ENCODE data around the gene ACBD4.

Gene ACBD4

DNA sequence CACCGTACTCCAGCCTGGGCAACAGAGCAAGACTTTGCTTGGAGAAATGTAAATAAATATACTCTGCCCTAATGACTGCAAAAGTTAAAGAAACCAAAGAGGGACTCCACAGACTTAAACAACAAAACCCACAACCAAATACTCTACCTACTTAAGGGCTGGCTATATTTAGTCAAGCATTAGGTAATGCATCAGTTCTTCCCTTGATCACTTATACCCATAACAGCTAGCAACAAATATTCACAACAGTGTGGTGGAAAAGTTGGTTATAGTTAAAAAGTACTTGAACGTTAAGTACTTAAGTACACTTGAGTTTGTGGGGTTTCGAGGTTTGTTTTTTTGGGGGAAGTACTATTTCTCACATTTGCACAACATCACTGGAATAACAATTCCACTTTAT lies 20.8 kb downstream of the ACBD4 start:
- H3K79me2 ChIP-seq (ENCODE audit: insufficient read depth, low read depth) = peaks cover 35% of the 10 kb centered on the region
- no peak overlapping the region for H3K27ac ChIP-seq
- H3K4me1 ChIP-seq (ENCODE audit: low read depth, poor library complexity, severe bottlenecking) = peaks cover 46% of the 10 kb centered on the region
- H3K27me3 ChIP-seq (ENCODE audit: insufficient read depth, low read depth) = no peaks in the 10 kb centered on the region
- H4K20me1 ChIP-seq (ENCODE audit: insufficient read depth) = no peaks in the 10 kb centered on the region
- H2AFZ ChIP-seq (ENCODE audit: low read depth) = no peak overlapping the region
- no peak overlapping the region for H3K9ac ChIP-seq
- no peak overlapping the region for H3K4me2 ChIP-seq
- H3K4me3 ChIP-seq (IDR thresholded peaks at IDR 0.05; ENCODE audit: insufficient read depth, low read depth, low read length) = no peak overlapping the region
- TF ChIP-seq, protein P1, sequence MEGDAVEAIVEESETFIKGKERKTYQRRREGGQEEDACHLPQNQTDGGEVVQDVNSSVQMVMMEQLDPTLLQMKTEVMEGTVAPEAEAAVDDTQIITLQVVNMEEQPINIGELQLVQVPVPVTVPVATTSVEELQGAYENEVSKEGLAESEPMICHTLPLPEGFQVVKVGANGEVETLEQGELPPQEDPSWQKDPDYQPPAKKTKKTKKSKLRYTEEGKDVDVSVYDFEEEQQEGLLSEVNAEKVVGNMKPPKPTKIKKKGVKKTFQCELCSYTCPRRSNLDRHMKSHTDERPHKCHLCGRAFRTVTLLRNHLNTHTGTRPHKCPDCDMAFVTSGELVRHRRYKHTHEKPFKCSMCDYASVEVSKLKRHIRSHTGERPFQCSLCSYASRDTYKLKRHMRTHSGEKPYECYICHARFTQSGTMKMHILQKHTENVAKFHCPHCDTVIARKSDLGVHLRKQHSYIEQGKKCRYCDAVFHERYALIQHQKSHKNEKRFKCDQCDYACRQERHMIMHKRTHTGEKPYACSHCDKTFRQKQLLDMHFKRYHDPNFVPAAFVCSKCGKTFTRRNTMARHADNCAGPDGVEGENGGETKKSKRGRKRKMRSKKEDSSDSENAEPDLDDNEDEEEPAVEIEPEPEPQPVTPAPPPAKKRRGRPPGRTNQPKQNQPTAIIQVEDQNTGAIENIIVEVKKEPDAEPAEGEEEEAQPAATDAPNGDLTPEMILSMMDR (conservative IDR thresholded peaks at IDR 0.05; ENCODE audit: low read depth, low read length) = no peak
- H3K36me3 ChIP-seq (ENCODE audit: insufficient read depth) = no peaks in the 10 kb centered on the region

DNA sequence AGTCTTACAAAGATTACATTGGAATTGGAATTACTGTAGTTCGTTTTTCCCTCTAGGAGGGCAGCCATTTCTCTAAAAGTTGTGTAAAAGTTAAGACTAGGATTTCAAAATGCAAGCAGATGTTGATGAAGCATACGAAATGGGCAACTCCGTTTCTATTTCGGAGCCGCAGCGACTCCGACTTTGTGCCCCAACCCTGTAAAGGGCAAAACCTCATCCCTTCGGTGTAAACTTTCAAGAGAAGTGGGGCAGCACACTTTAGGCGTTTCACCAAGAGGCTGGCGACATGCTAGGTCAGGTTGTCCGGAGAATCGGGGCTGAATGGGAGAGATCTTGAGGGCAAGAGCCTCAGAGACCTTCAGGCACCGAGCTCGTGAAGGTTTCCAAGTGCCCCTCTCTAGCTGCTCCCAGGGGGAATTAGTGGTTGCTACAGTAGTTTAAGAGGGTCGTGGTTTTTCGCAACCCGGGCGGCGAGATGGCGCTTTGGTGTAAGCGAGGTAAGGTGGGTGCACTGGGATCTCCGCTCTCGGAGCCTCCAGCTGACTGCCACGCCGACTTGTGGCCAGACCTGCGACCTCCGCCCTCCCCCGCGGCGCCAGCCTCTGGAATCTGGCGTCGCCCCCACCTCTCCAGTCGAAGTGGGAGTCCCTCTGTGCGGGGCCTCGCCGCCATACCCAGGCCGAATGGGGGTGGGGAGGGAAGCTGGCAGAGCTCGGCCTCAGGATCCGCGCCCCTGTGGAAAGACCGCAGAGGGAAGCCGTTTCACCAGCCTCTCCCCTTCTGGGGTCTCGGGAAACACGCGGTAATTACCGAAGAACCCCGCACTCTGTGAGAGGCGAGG lies 25.2 kb downstream of the ACBD4 start:
- TF ChIP-seq, protein P1 (conservative IDR thresholded peaks at IDR 0.05; ENCODE audit: low read depth, low read length) = no peak
- Histone ChIP-seq H3K4me2 (peak overlapping the region; percentile 95), H3K27ac (peak overlapping the region; percentile 93), H3K79me2 (ENCODE audit: insufficient read depth, low read depth) (peaks cover 29% of the 10 kb centered on the region), H4K20me1 (ENCODE audit: insufficient read depth) (no peaks in the 10 kb centered on the region), H3K9ac (peak overlapping the region; percentile 99), H3K4me3 (IDR thresholded peaks at IDR 0.05; ENCODE audit: insufficient read depth, low read depth, low read length) (peak overlapping the region; percentile 67), H3K36me3 (ENCODE audit: insufficient read depth) (no peaks in the 10 kb centered on the region), H3K4me1 (ENCODE audit: low read depth, poor library complexity, severe bottlenecking) (peaks cover 40% of the 10 kb centered on the region), H2AFZ (ENCODE audit: low read depth) (peak overlapping the region; percentile 44; the same call in 1 of the 2 replicates), H3K27me3 (ENCODE audit: insufficient read depth, low read depth) (no peaks in the 10 kb centered on the region)

DNA sequence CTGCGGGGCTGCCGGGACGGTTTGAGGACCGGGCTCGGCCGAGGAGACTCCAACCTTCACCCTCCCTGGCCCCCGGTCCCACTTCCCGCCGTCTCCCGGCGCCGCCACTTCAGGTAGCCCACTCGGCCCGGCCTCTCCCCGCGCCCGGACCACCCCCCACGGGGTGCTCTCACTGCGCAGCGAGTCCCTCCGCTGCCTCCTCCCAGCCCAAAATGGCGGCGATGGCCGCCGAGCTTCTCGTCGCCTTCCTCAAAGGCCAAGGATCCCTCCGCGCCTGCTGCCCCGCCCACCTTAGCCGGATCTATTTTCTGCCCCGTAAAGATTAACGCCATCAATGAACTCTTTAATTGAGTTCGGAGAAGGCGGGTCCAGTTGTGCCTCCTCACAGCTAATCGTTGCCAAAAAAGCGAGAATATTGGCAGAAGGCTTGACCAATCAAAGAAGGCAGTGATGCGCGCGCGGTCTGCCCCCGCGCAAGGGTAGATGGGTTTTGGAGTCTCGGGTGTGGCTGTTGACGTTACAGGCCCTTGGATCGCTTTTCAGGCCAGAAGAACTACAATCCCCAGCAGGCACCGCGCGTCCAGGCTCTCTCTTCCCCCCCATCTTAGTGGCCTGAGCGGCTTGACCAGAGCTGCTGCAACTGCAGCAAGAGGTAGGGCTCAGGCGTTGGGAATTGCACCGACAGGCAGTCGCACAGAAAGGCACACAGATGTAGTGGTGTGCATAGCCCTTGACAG lies 26.0 kb downstream of the ACBD4 start, which contains the start of gene HEXIM2:
HEXIM2 (plus strand) TSS at position 588 of the 737 bp plus-strand sequence. CDS start 919 bp downstream, outside the sequence.
- TF ChIP-seq, protein P1 (conservative IDR thresholded peaks at IDR 0.05; ENCODE audit: low read depth, low read length) = no peak
- Histone ChIP-seq H3K27me3 (ENCODE audit: insufficient read depth, low read depth) (no peaks in the 10 kb centered on the region), H3K4me2 (peak within 1 kb of the TSS; percentile 95), H2AFZ (ENCODE audit: low read depth) (peak within 1 kb of the TSS; percentile 44; the same call in 1 of the 2 replicates), H3K9ac (peak within 1 kb of the TSS; percentile 99), H3K4me3 (IDR thresholded peaks at IDR 0.05; ENCODE audit: insufficient read depth, low read depth, low read length) (peak within 1 kb of the TSS; percentile 67), H4K20me1 (ENCODE audit: insufficient read depth) (no peaks in the 10 kb centered on the region), H3K4me1 (ENCODE audit: low read depth, poor library complexity, severe bottlenecking) (peaks cover 41% of the 10 kb centered on the region), H3K79me2 (ENCODE audit: insufficient read depth, low read depth) (peaks cover 29% of the 10 kb centered on the region), H3K27ac (peak within 1 kb of the TSS; percentile 93), H3K36me3 (ENCODE audit: insufficient read depth) (no peaks in the 10 kb centered on the region)

DNA sequence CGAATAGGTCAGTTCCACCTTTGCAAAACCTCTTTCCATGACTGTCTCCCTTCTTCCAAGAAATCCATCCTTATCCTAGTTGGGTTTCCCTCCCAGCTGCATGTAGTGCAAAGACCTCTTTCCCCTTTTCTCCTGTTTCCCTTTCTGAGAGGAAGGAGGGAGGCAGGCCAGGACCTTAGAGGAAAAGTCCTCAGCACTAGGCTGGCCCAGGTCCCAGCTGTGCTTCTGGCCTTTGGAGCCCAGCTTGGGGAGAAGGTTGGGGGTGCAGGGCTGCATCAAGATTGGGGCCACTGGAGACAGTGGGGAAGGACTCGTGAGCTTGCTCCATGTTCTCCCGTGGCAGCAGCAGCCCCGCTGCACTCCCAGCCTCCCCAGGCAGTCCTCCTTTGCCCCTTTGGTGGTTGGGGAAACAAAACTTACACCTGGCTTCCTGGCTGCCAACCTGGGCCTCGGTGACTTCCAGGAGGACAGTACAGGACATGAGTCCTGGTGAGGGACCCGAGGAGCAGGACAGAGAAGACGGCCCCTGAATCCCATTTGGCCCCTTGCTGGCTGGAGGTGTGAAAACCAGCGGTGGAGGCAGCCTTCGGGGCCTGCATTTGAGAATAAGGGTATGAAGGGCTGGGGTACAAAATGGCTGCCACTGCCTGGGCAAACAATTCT lies 26.7 kb downstream of the ACBD4 start:
- Histone ChIP-seq H3K4me2 (peak overlapping the region; percentile 88), H3K36me3 (ENCODE audit: insufficient read depth) (no peaks in the 10 kb centered on the region), H3K4me1 (ENCODE audit: low read depth, poor library complexity, severe bottlenecking) (peaks cover 41% of the 10 kb centered on the region), H4K20me1 (ENCODE audit: insufficient read depth) (no peaks in the 10 kb centered on the region), H3K27me3 (ENCODE audit: insufficient read depth, low read depth) (no peaks in the 10 kb centered on the region), H2AFZ (ENCODE audit: low read depth) (peak overlapping the region; percentile 7; the same call in 1 of the 2 replicates), H3K4me3 (IDR thresholded peaks at IDR 0.05; ENCODE audit: insufficient read depth, low read depth, low read length) (no peak overlapping the region), H3K9ac (no peak overlapping the region; the same call in 1 of the 2 replicates), H3K27ac (peak overlapping the region; percentile 29; the same call in 1 of the 2 replicates), H3K79me2 (ENCODE audit: insufficient read depth, low read depth) (peaks cover 29% of the 10 kb centered on the region)
- TF ChIP-seq, protein P1 (conservative IDR thresholded peaks at IDR 0.05; ENCODE audit: low read depth, low read length) = no peak

Measured in KMS-11 (cell line).